ENCODE measurements around the gene ZNF253. TPM values are rescaled to one million over a fixed set of nuclear protein-coding genes. Genes with fewer than 3 reads are reported as not detected.

Gene ZNF253
- total and polyA plus RNA-seq, 2 of the 8 experiments (the other 6 are each of a cell fraction or from before 2014, with no cell fraction given): 8.3 to 64.0 TPM

- TF ChIP-seq SRF (IDR thresholded peaks at IDR 0.05; ENCODE audit: low read depth, low read length) (no peak), MAFK (IDR thresholded peaks at IDR 0.05; ENCODE audit: low read depth, low read length) (no peak), USF2 (IDR thresholded peaks at IDR 0.05; ENCODE audit: low read length) (peak; percentile 79), KDM4A (IDR thresholded peaks at IDR 0.05; ENCODE audit: low read depth, low read length, severe bottlenecking) (no peak), SAP30 (IDR thresholded peaks at IDR 0.05; ENCODE audit: insufficient read depth, insufficient replicate concordance, low read length) (no peak), BACH1 (IDR thresholded peaks at IDR 0.05; ENCODE audit: low read length) (no peak), CHD1 (IDR thresholded peaks at IDR 0.05; ENCODE audit: low read depth, low read length) (no peak), ZNF274 (IDR thresholded peaks at IDR 0.05; ENCODE audit: borderline replicate concordance, extremely low read depth, low read length) (no peak), SP2 (IDR thresholded peaks at IDR 0.05; ENCODE audit: low read length) (peak; percentile 37; the same call in 1 of the 2 replicates), KDM1A (IDR thresholded peaks at IDR 0.05; ENCODE audit: borderline replicate concordance, low read length) (no peak), NRF1 (IDR thresholded peaks at IDR 0.05; ENCODE audit: low read depth, low read length) (no peak), SP1 (IDR thresholded peaks at IDR 0.05; ENCODE audit: low read depth, low read length) (peak; percentile 92), CTBP2 (IDR thresholded peaks at IDR 0.05; ENCODE audit: borderline replicate concordance, insufficient read depth, insufficient read length, low read length) (no peak), CBX5 (IDR thresholded peaks at IDR 0.05; ENCODE audit: low read depth, low read length) (no peak), CEBPB (IDR thresholded peaks at IDR 0.05; ENCODE audit: low read depth, low read length) (no peak), SIX5 (IDR thresholded peaks at IDR 0.05; ENCODE audit: low read depth, low read length) (no peak), TCF12 (IDR thresholded peaks at IDR 0.05; ENCODE audit: low read depth, low read length) (0 out of 2 replicates have a peak, but pooled peaks have one; percentile 23), POLR2A (IDR thresholded peaks at IDR 0.05; ENCODE audit: control extremely low read depth in 1 of 2, low read depth in 2 of 2, low read length in 2 of 2) (peak; percentile 92 to 98), PHF8 (conservative IDR thresholded peaks at IDR 0.05; ENCODE audit: low read depth, low read length) (peak; percentile 80), YY1 (IDR thresholded peaks at IDR 0.05; ENCODE audit: low read depth, low read length) (peak; percentile 91), BRCA1 (IDR thresholded peaks at IDR 0.05; ENCODE audit: low read depth, low read length) (no peak)
Measured at GRCh38 chr19:19900729-19901444, 35.2 kb downstream of the ZNF253 start, which contains the start of gene ZNF93 (continued).

All from H1 (cell line).